GM11168 (cell line): ENCODE results near the gene GNB3.
"Not testable (repeated sequence)": the region's sequence is repeated elsewhere in the genome, so short reads cannot be mapped to it uniquely, and the experiment has no call there.

Experiments
- in situ Hi-C: fragments of 300-500 bp; cut with MboI; formaldehyde crosslinking; loops from one replicate; pipeline ENCODE4 v1.12.0; 2022; ENCODE audit warnings: low sequenced_read_pairs; ENCODE audit not compliant: unreplicated experiment

The GNB3 gene

GRCh38 chr12:6853626-6854025 is 12.9 kb downstream of the GNB3 start:
- in situ Hi-C loops = no loop called here

GRCh38 chr12:6854036-6854435 is 13.3 kb downstream of the GNB3 start:
- in situ Hi-C loops = no loop called here

- in situ Hi-C loops = no loop called here
Observed at GRCh38 chr12:6855322-6855721, 14.6 kb downstream of the GNB3 start.

GRCh38 chr12:6858799-6859198 is 18.1 kb downstream of the GNB3 start:
- in situ Hi-C loops = no loop called here

- in situ Hi-C loops = no loop called here
Observed at GRCh38 chr12:6860116-6860515, 19.4 kb downstream of the GNB3 start.

- in situ Hi-C loops = no loop called here
Observed at GRCh38 chr12:6860942-6861341, 20.2 kb downstream of the GNB3 start.

- in situ Hi-C loops = no loop called here
Observed at GRCh38 chr12:6861391-6861790, 20.7 kb downstream of the GNB3 start.

- in situ Hi-C loops = no loop called here
Observed at GRCh38 chr12:6863033-6863432, 22.3 kb downstream of the GNB3 start.

GRCh38 chr12:6863586-6864321 is 23.0 kb downstream of the GNB3 start:
- in situ Hi-C loops = no loop called here

GRCh38 chr12:6865307-6865706 is 24.6 kb downstream of the GNB3 start:
- in situ Hi-C loops = not testable (repeated sequence)

GRCh38 chr12:6866163-6866919 is 25.6 kb downstream of the GNB3 start:
- in situ Hi-C loops = no loop called here

GRCh38 chr12:6866920-6867412 is 26.2 kb downstream of the GNB3 start:
- in situ Hi-C loops = no loop called here

- in situ Hi-C loops = no loop called here
Observed at GRCh38 chr12:6867413-6868210, 26.9 kb downstream of the GNB3 start, which contains the start of gene TPI1. Gene TPI1, plus strand, starts transcription at chr12:6867531. Its CDS starts 36 bp downstream, at chr12:6867567.

- in situ Hi-C loops = no loop called here
Observed at GRCh38 chr12:6868211-6869048, 27.7 kb downstream of the GNB3 start.

- in situ Hi-C loops = no loop called here
Observed at GRCh38 chr12:6869049-6870021, 28.6 kb downstream of the GNB3 start.

GRCh38 chr12:6870304-6870703 is 29.6 kb downstream of the GNB3 start:
- in situ Hi-C loops = not testable (repeated sequence)

- in situ Hi-C loops = no loop called here
Observed at GRCh38 chr12:6871052-6871957, 30.6 kb downstream of the GNB3 start.
